Right cardiac atrium (tissue), 5 donors: ENCODE measurements around the gene CFAP92. TPM values are rescaled to one million over a fixed set of nuclear protein-coding genes. Genes with fewer than 3 reads are reported as not detected.

Experiments
- ATAC-seq, 2 donors: fragments of 200-7000 bp; cut with Tn5 transposase; one replicate each; pipeline versions ENCODE4 v1.8.0 to v1.9.1; 2020; ENCODE audit warnings: moderate library complexity in 2 of 2, mild to moderate bottlenecking in 1 of 2
- DNase-seq, 3 donors: peaks; one replicate each; pipeline ENCODE4 v3.0.0-alpha.2; 2020
- H3K27ac ChIP-seq: one replicate; pipeline ENCODE4 v1.5.1; 2013; ENCODE audit warnings: mild to moderate bottlenecking, low read length, control low read depth, moderate library complexity
- H3K27me3 ChIP-seq: one replicate; pipeline ENCODE4 v1.6.1; 2013; ENCODE audit not compliant: control insufficient read depth, insufficient read depth
- H3K4me1 ChIP-seq: one replicate; pipeline ENCODE4 v1.6.1; 2013; ENCODE audit warnings: low read length; ENCODE audit not compliant: control insufficient read depth, insufficient read depth
- H3K4me3 ChIP-seq: one replicate; pipeline ENCODE4 v1.5.1; 2013; ENCODE audit warnings: low read length, control low read depth
- H3K9me3 ChIP-seq: one replicate; pipeline ENCODE4 v1.6.1; 2013; ENCODE audit warnings: low read length; ENCODE audit not compliant: control insufficient read depth
- WGBS: extraction: QIAGEN DNeasy Blood & Tissue Kit; methylation state at CpG from one replicate; pipeline ENCODE4 v1.1.7; 2013; 5-methylcytosine and 5-hydroxymethylcytosine counted together
- intact Hi-C, 4 donors: fragments of 100-400 bp; cut with DNase I; formaldehyde crosslinking; loops; one replicate each; pipeline versions ENCODE4 v1.11.0 to v1.14.0; 2022 to 2023
- polyA plus RNA-seq: library from polyadenylated mRNA; stranded (reverse); fragments of 200-250 nt; gene quantifications from one replicate; pipeline ENCODE4 v1.2.3, GENCODE V29; 2013
- total RNA-seq, 4 donors: library from RNA; stranded (reverse); fragmentation: NEBNext Ultra II Directional; extraction: Animal tissue kit (Norgen Biotek cat#: 25700); gene quantifications; one replicate each; pipeline ENCODE4 v1.2.1, GENCODE V29; 2021
- donor health status: healthy with polysubstance abuse.
- donor health status: DM: no; HTN: yes; CAD: no.
- donor health status: DM: no; HTN: no; CAD: no.
- donor health status: DM: no; HTN: yes; CAD: no; lungs with severe emphysema.
- donor health status: DM: yes; HTN: yes; CAD: no.

The CFAP92 gene
- total and polyA plus RNA-seq, 5 donors = 0.06 to 1.0 (median 0.63) TPM

DNA sequence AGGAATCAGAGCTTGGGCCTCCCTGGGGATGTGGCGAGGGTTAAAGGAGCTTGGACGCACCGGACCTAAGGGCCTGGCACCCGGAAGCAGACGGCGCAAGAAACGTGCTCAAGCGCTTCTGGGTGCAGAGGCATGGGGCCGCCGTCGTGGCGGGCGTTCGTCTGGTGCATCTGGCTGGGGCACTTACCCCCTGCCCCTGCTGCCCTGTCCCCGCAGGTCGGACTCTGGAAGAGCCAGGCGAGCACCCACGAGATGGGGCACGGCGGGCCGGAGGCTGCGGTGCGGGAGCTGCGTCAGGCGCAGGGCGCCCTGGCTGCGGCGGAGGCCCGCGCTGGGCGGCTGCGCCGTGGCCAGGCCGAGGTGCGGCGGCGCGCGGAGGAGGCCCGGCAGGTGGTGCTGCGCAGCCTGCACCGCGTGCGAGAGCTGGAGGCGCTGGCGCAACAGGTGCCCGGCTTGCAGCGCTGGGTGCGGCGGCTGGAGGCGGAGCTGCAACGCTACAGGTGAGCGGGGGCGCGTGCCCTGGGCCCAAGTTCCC is 9.8 kb upstream of the CFAP92 start:
- Histone ChIP-seq H3K4me3 (no peak overlapping the region), H3K27ac (no peak overlapping the region), H3K27me3 (no peaks in the 10 kb centered on the region), H3K4me1 (no peaks in the 10 kb centered on the region), H3K9me3 (no peaks in the 10 kb centered on the region)
- intact Hi-C loops = no loop called here
- 32% methylated on average over 55 of the region's 55 CpGs for WGBS
- ATAC-seq = peak in 1 of 2 donors; percentile 7
- DNase-seq = peak in 2 of 3 donors; percentile 62 to 65

GRCh38 chr3:129002573-129003569 is 9.0 kb upstream of the CFAP92 start:
- Histone ChIP-seq H3K9me3 (no peaks in the 10 kb centered on the region), H3K4me3 (no peak overlapping the region), H3K4me1 (no peaks in the 10 kb centered on the region), H3K27me3 (no peaks in the 10 kb centered on the region), H3K27ac (no peak overlapping the region)
- intact Hi-C loops = no loop called here
- ATAC-seq = no peak
- no peak for DNase-seq
- WGBS = 51% methylated on average over 28 of the region's 28 CpGs

- no peaks in the 10 kb centered on the region for H3K9me3 ChIP-seq
- 2% methylated on average over 81 of the region's 81 CpGs for WGBS
- no peaks in the 10 kb centered on the region for H3K4me1 ChIP-seq
- intact Hi-C loops = no loop called here
- peak in 1 of 2 donors; percentile 13 for ATAC-seq
- no peak overlapping the region for H3K27ac ChIP-seq
- peak in 1 of 3 donors; percentile 71 for DNase-seq
- H3K4me3 ChIP-seq = peak overlapping the region; percentile 52
- H3K27me3 ChIP-seq = no peaks in the 10 kb centered on the region
Observed at GRCh38 chr3:129001806-129002572, 8.1 kb upstream of the CFAP92 start.

DNA sequence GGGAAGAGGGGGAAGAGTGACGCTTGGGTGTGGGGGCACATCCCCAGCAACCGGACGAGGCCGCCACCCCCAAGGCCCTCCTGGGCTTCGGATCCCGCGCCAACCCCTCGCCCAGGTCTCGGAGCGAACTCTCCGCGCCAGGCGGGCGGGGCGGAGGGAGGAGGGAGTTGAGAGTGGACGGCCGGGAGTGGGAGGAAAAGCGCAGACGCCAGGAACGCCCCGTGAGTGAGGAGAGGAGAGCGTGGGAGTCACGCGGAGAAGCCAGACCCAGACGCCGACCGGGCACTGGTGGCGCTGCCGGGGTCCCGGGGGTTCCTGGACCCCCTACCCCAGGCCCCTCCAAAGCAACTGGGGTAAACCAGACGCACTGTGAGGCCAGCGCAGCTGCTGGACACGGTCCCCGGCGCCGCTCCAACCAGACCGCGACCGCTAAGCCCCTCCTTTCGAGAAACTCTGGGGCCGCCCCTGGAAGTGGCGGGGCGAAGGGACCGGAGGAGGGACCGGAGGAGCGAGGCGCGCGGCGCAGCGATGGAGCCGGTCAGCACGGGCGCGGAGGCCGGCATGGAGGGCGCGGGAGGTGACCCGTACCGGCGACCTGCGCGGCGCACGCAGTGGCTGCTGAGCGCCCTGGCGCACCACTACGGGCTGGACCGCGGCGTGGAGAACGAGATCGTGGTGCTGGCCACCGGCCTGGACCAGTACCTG is 7.4 kb upstream of the CFAP92 start, which contains the start of gene EFCC1:
Gene EFCC1 (plus strand): TSS at position 204 of the 705 bp plus-strand sequence. CDS start 325 bp downstream, at position 529.
- peak; percentile 87 to 92 for ATAC-seq

GRCh38 chr3:129000742-129001100 is 6.8 kb upstream of the CFAP92 start:
- Histone ChIP-seq H3K9me3 (no peaks in the 10 kb centered on the region), H3K4me3 (peak overlapping the region; percentile 52), H3K4me1 (no peaks in the 10 kb centered on the region), H3K27ac (peak overlapping the region; percentile 34), H3K27me3 (no peaks in the 10 kb centered on the region)
- DNase-seq = no peak
- peak; percentile 7 to 20 for ATAC-seq
- intact Hi-C loops = no loop called here
- WGBS = 13% methylated on average over 15 of the region's 15 CpGs

More for the DNA sequence above, 7.4 kb upstream of the CFAP92 start, which contains the start of gene EFCC1:
- WGBS = under 1% methylated on average over 74 of the region's 74 CpGs
- H3K9me3 ChIP-seq = no peaks in the 10 kb centered on the region
- H3K4me1 ChIP-seq = no peaks in the 10 kb centered on the region
- intact Hi-C loops = no loop called here
- H3K27me3 ChIP-seq = no peaks in the 10 kb centered on the region
- DNase-seq = peak; percentile 78 to 93 (median 91)
- peak within 1 kb of the TSS; percentile 34 for H3K27ac ChIP-seq
- peak within 1 kb of the TSS; percentile 52 for H3K4me3 ChIP-seq

- Histone ChIP-seq H3K4me3 (no peak overlapping the region), H3K9me3 (no peaks in the 10 kb centered on the region), H3K4me1 (no peaks in the 10 kb centered on the region), H3K27me3 (no peaks in the 10 kb centered on the region), H3K27ac (no peak overlapping the region)
- intact Hi-C loops = no loop called here
- 74% methylated on average over 5 of the region's 5 CpGs for WGBS
- ATAC-seq (no peak), DNase-seq (no peak)
Observed at GRCh38 chr3:128999102-128999501, 5.2 kb upstream of the CFAP92 start.

DNA sequence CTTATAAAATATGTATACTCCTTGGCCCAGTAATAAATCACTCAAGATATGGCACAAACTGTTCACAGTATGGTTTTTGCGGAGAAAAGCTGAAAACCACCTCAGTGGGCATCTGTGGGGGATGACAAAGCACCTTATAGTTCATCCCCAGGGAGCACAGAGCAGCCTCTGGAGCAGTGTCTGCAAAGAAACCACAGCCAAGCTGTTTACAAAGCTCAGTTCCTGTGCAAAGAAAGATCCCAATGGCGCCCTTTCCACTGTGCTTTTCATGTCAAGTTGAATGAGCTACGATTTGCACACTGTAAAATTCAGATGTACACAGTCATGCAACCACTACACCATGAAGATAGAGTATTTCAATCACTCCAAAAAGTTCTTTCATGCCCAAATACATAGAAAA is 4.7 kb upstream of the CFAP92 start:
- Histone ChIP-seq H3K4me1 (no peaks in the 10 kb centered on the region), H3K27ac (no peak overlapping the region), H3K27me3 (no peaks in the 10 kb centered on the region), H3K4me3 (no peak overlapping the region), H3K9me3 (no peaks in the 10 kb centered on the region)
- ATAC-seq (no peak), DNase-seq (no peak)
- intact Hi-C loops = no loop called here
- WGBS = 82% methylated on average over 3 of the region's 3 CpGs

- no peaks in the 10 kb centered on the region for H3K27me3 ChIP-seq
- H3K4me3 ChIP-seq = no peak overlapping the region
- DNase-seq = no peak
- no peaks in the 10 kb centered on the region for H3K9me3 ChIP-seq
- intact Hi-C loops = no loop called here
- 56% methylated on average over 4 of the region's 4 CpGs for WGBS
- H3K4me1 ChIP-seq = no peaks in the 10 kb centered on the region
- no peak for ATAC-seq
- no peak overlapping the region for H3K27ac ChIP-seq
Observed at GRCh38 chr3:128997486-128998133, 3.7 kb upstream of the CFAP92 start.

- intact Hi-C loops = no loop called here
- WGBS = 83% methylated on average over 5 of the region's 5 CpGs
- H3K4me1 ChIP-seq = no peaks in the 10 kb centered on the region
- no peak for ATAC-seq
- H3K9me3 ChIP-seq = no peaks in the 10 kb centered on the region
- H3K27me3 ChIP-seq = no peaks in the 10 kb centered on the region
- H3K4me3 ChIP-seq = no peak overlapping the region
- no peak overlapping the region for H3K27ac ChIP-seq
- DNase-seq = no peak
Observed at GRCh38 chr3:128996726-128997125, 2.9 kb upstream of the CFAP92 start.

DNA sequence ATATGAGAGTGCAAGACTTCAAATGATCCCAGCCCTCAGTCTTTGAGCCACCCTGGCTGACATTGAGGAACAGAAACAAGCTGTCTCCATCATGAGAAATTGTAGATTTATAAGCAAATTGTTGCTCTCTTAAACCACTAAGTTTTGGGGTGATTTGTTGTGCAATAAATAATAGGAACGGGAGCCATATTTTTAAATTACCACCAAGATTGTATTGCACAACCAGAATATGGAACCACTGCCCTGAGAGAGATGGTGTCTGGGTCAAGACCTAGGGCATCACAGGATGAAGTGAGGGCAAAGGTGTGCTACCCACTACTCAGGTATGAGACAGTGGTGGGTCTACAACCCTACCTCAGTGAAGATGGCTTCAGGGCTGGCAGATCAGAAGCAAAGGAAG is 2.3 kb upstream of the CFAP92 start:
- Histone ChIP-seq H3K27me3 (no peaks in the 10 kb centered on the region), H3K27ac (no peak overlapping the region), H3K4me3 (no peak overlapping the region), H3K9me3 (no peaks in the 10 kb centered on the region), H3K4me1 (no peaks in the 10 kb centered on the region)
- DNase-seq (no peak), ATAC-seq (no peak)
- intact Hi-C loops = no loop called here
- WGBS = 89% methylated on average over 1 of the region's 1 CpG
